ENCODE results near the gene TBX18.

TBX18 gene

DNA sequence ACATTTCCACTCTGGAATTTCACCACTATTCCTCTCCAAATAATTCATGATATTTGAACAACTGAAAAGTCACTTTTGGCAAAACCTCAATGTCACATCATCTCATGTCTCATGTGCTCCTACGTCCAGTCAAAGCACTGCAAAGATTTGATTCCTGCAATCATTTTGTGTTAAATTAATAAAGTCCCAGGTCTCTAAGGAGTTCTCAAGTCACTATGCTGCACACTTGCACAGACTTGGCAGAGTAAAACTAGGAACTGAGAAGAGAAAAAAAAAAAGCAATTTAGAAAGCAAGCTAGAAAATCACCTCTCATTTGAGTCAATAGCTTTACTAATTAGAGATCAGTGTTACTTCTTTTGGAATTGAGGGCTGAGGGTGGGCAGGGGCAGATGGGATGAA, 11.2 kb downstream of the TBX18 start:
- H3K27ac ChIP-seq (ENCODE audit: extremely low read depth, low read depth, low read length), result no peak overlapping the region
- no peak overlapping the region for H3K4me3 ChIP-seq (ENCODE audit: low read depth, low read length)
- no peaks in the 10 kb centered on the region for H3K9me3 ChIP-seq (ENCODE audit: control insufficient read depth, insufficient read depth, low read depth, low read length)
- POLR2A ChIA-PET, result interaction anchor here (3.8 kb wide), 1 partner anchor 10 kb away, joined by 23 read pairs; the partner anchor contains the start of gene TBX18
- CTCF ChIA-PET, result interaction anchor here (1.2 to 1.7 kb wide), 3 partner anchors 9 to 24 kb away, joined by 3 to 5 read pairs (median 3); no protein-coding TSS in a partner anchor
- no peak for TF ChIP-seq ZNF530 (tag by site-specific recombination; IDR thresholded peaks at IDR 0.05; ENCODE audit: low read depth)
- no peak for TF ChIP-seq BCL11A (tag by site-specific recombination; IDR thresholded peaks at IDR 0.05; ENCODE audit: low read depth)
- TF ChIP-seq ZNF777 (tag by site-specific recombination; IDR thresholded peaks at IDR 0.05; ENCODE audit: borderline replicate concordance), result no peak
- no peak for TF ChIP-seq ZNF621 (tag by site-specific recombination; IDR thresholded peaks at IDR 0.05)
- TF ChIP-seq ZNF768 (tag by site-specific recombination; IDR thresholded peaks at IDR 0.05), result no peak
- TF ChIP-seq ZNF138 (tag by site-specific recombination; IDR thresholded peaks at IDR 0.05; ENCODE audit: borderline replicate concordance), result no peak
- TF ChIP-seq ZFP69B (tag by site-specific recombination; IDR thresholded peaks at IDR 0.05), result no peak
- TF ChIP-seq, protein P1, sequence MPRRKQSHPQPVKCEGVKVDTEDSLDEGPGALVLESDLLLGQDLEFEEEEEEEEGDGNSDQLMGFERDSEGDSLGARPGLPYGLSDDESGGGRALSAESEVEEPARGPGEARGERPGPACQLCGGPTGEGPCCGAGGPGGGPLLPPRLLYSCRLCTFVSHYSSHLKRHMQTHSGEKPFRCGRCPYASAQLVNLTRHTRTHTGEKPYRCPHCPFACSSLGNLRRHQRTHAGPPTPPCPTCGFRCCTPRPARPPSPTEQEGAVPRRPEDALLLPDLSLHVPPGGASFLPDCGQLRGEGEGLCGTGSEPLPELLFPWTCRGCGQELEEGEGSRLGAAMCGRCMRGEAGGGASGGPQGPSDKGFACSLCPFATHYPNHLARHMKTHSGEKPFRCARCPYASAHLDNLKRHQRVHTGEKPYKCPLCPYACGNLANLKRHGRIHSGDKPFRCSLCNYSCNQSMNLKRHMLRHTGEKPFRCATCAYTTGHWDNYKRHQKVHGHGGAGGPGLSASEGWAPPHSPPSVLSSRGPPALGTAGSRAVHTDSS (tag by site-specific recombination; IDR thresholded peaks at IDR 0.05), result no peak
- TF ChIP-seq ZFP41 (tag by site-specific recombination; IDR thresholded peaks at IDR 0.05; ENCODE audit: borderline replicate concordance), result no peak
- no peak for TF ChIP-seq ZBTB20 (tag by site-specific recombination; IDR thresholded peaks at IDR 0.05)
- TF ChIP-seq ZNF140 (tag by site-specific recombination; IDR thresholded peaks at IDR 0.05), result no peak
- TF ChIP-seq ZNF555 (tag by site-specific recombination; conservative IDR thresholded peaks at IDR 0.05), result no peak
- TF ChIP-seq, protein P2, sequence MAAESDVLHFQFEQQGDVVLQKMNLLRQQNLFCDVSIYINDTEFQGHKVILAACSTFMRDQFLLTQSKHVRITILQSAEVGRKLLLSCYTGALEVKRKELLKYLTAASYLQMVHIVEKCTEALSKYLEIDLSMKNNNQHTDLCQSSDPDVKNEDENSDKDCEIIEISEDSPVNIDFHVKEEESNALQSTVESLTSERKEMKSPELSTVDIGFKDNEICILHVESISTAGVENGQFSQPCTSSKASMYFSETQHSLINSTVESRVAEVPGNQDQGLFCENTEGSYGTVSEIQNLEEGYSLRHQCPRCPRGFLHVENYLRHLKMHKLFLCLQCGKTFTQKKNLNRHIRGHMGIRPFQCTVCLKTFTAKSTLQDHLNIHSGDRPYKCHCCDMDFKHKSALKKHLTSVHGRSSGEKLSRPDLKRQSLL (tag by site-specific recombination; IDR thresholded peaks at IDR 0.05), result no peak
- no peak for TF ChIP-seq ZNF660 (tag by site-specific recombination; IDR thresholded peaks at IDR 0.05)
- TF ChIP-seq KLF16 (tag by site-specific recombination; IDR thresholded peaks at IDR 0.05), result no peak
- peaks cover 21 to 78% of the 10 kb centered on the region in 2 experiments for H3K36me3 ChIP-seq (ENCODE audit: control insufficient read depth in 2 of 2, insufficient read depth in 1 of 2, low read length in 2 of 2)
- H3K4me1 ChIP-seq (ENCODE audit: control insufficient read depth, insufficient read depth, low read length), result no peaks in the 10 kb centered on the region

GRCh38 chr6:84752118-84752850, 12.1 kb downstream of the TBX18 start:
- CTCF ChIA-PET, result interaction anchor here (1.2 to 1.7 kb wide), 3 partner anchors 10 to 330 kb away, joined by 3 to 5 read pairs (median 4); no protein-coding TSS in a partner anchor
- H3K36me3 ChIP-seq (ENCODE audit: control insufficient read depth in 2 of 2, insufficient read depth in 1 of 2, low read length in 2 of 2), result peaks cover 24 to 79% of the 10 kb centered on the region in 2 experiments
- TF ChIP-seq GFI1B (tag by site-specific recombination; IDR thresholded peaks at IDR 0.05), result no peak
- TF ChIP-seq ZNF629 (tag by site-specific recombination; IDR thresholded peaks at IDR 0.05), result peak; percentile 67; the same call in 1 of the 2 replicates
- no peak for TF ChIP-seq REST (tag by site-specific recombination; IDR thresholded peaks at IDR 0.05)
- TF ChIP-seq ZNF48 (tag by site-specific recombination; IDR thresholded peaks at IDR 0.05), result no peak
- no peak for TF ChIP-seq ZNF518A (tag by site-specific recombination; conservative IDR thresholded peaks at IDR 0.05; ENCODE audit: low read depth)
- no peak for TF ChIP-seq WT1 (tag by site-specific recombination; IDR thresholded peaks at IDR 0.05)
- TF ChIP-seq, protein P1 (tag by site-specific recombination; IDR thresholded peaks at IDR 0.05), result no peak

More at GRCh38 chr6:84752118-84752850, 12.1 kb downstream of the TBX18 start:
- Histone ChIP-seq H3K9me3 (ENCODE audit: control insufficient read depth, insufficient read depth, low read depth, low read length) (no peaks in the 10 kb centered on the region), H3K4me3 (ENCODE audit: low read depth, low read length) (no peak overlapping the region), H3K4me1 (ENCODE audit: control insufficient read depth, insufficient read depth, low read length) (no peaks in the 10 kb centered on the region), H3K27ac (ENCODE audit: extremely low read depth, low read depth, low read length) (no peak overlapping the region)
- POLR2A ChIA-PET, result interaction anchor here (3.8 kb wide), 1 partner anchor 11 kb away, joined by 23 read pairs; the partner anchor contains the start of gene TBX18
